Adipose tissue (tissue), 3 donors: Measurements from ENCODE around the gene TMEM236. TPM values are rescaled to one million over a fixed set of nuclear protein-coding genes. Genes with fewer than 3 reads are reported as not detected.

ENCODE experiments used
- H3K27ac ChIP-seq: one replicate; pipeline ENCODE4 v1.5.1; 2013; ENCODE audit warnings: low read depth, low read length
- WGBS, 3 donors: extraction: QIAGEN DNeasy Blood & Tissue Kit; methylation state at CpG; one replicate each; pipeline ENCODE4 v1.1.7; 2013; 5-methylcytosine and 5-hydroxymethylcytosine counted together
- polyA plus RNA-seq, 3 donors: library from polyadenylated mRNA; stranded (reverse); fragments of 200-250 nt; gene quantifications; one replicate each; pipeline ENCODE4 v1.2.3, GENCODE V29; 2013
- donor health status: healthy with polysubstance abuse.
- donor health status: Bipolar disorder and iron deficiency.
- donor health status: healthy.

The TMEM236 gene
- polyA plus RNA-seq, 3 donors, result 0.13 to 0.79 (median 0.24) TPM

- H3K27ac ChIP-seq, result no peak overlapping the region
- 45 to 59% (median 53%) methylated on average over 7 of the region's 7 CpGs for WGBS, 3 donors
These were observed 54.0 kb downstream of the TMEM236 start for GRCh38 chr10:17805921-17806577.

GRCh38 chr10:17808971-17809841 is 57.2 kb downstream of the TMEM236 start, which contains the start of gene MRC1:
MRC1 (plus strand) TSS chr10:17809348; CDS start chr10:17809466, 118 bp downstream.
- WGBS, 3 donors, result 45 to 86% (median 48%) methylated on average over 23 of the region's 23 CpGs

GRCh38 chr10:17811146-17811865 is 59.3 kb downstream of the TMEM236 start:
- H3K27ac ChIP-seq, result no peak overlapping the region
- 64 to 78% (median 69%) methylated on average over 4 of the region's 4 CpGs for WGBS, 3 donors

More at GRCh38 chr10:17808971-17809841, 57.2 kb downstream of the TMEM236 start, which contains the start of gene MRC1:
- no peak within 1 kb of the TSS for H3K27ac ChIP-seq

- 39 to 49% (median 47%) methylated on average over 5 of the region's 5 CpGs for WGBS, 3 donors
- H3K27ac ChIP-seq, result no peak overlapping the region
These were observed 63.0 kb downstream of the TMEM236 start for GRCh38 chr10:17814973-17815372.

- no peak overlapping the region for H3K27ac ChIP-seq
- 75 to 93% (median 81%) methylated on average over 7 of the region's 7 CpGs for WGBS, 3 donors
These were observed 64.2 kb downstream of the TMEM236 start for GRCh38 chr10:17816199-17816598.

GRCh38 chr10:17817316-17817715 is 65.3 kb downstream of the TMEM236 start:
- WGBS, 3 donors, result 71 to 72% (median 71%) methylated on average over 1 of the region's 1 CpG
- no peak overlapping the region for H3K27ac ChIP-seq

GRCh38 chr10:17817790-17818189 is 65.8 kb downstream of the TMEM236 start:
- 69 to 76% (median 70%) methylated on average over 3 of the region's 3 CpGs for WGBS, 3 donors
- H3K27ac ChIP-seq, result no peak overlapping the region

- no peak overlapping the region for H3K27ac ChIP-seq
- 82 to 84% (median 82%) methylated on average over 7 of the region's 7 CpGs for WGBS, 3 donors
These were observed 67.8 kb downstream of the TMEM236 start for GRCh38 chr10:17819836-17820235.

- H3K27ac ChIP-seq, result no peak overlapping the region
- 72 to 88% (median 75%) methylated on average over 3 of the region's 3 CpGs for WGBS, 3 donors
These were observed 68.9 kb downstream of the TMEM236 start for GRCh38 chr10:17820943-17821342.

GRCh38 chr10:17821893-17822292 is 69.9 kb downstream of the TMEM236 start:
- H3K27ac ChIP-seq, result no peak overlapping the region
- WGBS, 3 donors, result 30 to 63% (median 32%) methylated on average over 1 of the region's 1 CpG

- no peak overlapping the region for H3K27ac ChIP-seq
- 56 to 73% (median 58%) methylated on average over 1 of the region's 1 CpG for WGBS, 3 donors
These were observed 79.3 kb downstream of the TMEM236 start for GRCh38 chr10:17831341-17831740.

GRCh38 chr10:17831896-17832295 is 79.9 kb downstream of the TMEM236 start:
- 39 to 86% (median 83%) methylated on average over 6 of the region's 6 CpGs for WGBS, 3 donors
- no peak overlapping the region for H3K27ac ChIP-seq

- WGBS, 3 donors, result 87 to 90% (median 90%) methylated on average over 6 of the region's 6 CpGs
- H3K27ac ChIP-seq, result no peak overlapping the region
These were observed 81.7 kb downstream of the TMEM236 start for GRCh38 chr10:17833656-17834055.

GRCh38 chr10:17835688-17836087 is 83.7 kb downstream of the TMEM236 start:
- H3K27ac ChIP-seq, result no peak overlapping the region
- 63 to 65% (median 64%) methylated on average over 1 of the region's 1 CpG for WGBS, 3 donors

- no peak overlapping the region for H3K27ac ChIP-seq
- WGBS, 3 donors, result 4 to 15% (median 11%) methylated on average over 8 of the region's 8 CpGs
These were observed 84.9 kb downstream of the TMEM236 start for GRCh38 chr10:17836942-17837341.

- 22 to 69% (median 23%) methylated on average over 9 of the region's 9 CpGs for WGBS, 3 donors
- H3K27ac ChIP-seq, result no peak overlapping the region
These were observed 86.2 kb downstream of the TMEM236 start for GRCh38 chr10:17838080-17838648.

GRCh38 chr10:17841050-17841449 is 89.0 kb downstream of the TMEM236 start:
- 86 to 95% (median 89%) methylated on average over 1 of the region's 1 CpG for WGBS, 3 donors
- H3K27ac ChIP-seq, result no peak overlapping the region

GRCh38 chr10:17842641-17843040 is 90.6 kb downstream of the TMEM236 start:
- 81 to 89% (median 85%) methylated on average over 5 of the region's 5 CpGs for WGBS, 3 donors
- H3K27ac ChIP-seq, result no peak overlapping the region
